ENCODE results near the gene USP28.

- TF ChIP-seq HDAC2 (IDR thresholded peaks at IDR 0.05; ENCODE audit: borderline replicate concordance in 1 of 2, low read depth in 2 of 2, low read length in 2 of 2) = no peak
- TF ChIP-seq TAF1 (IDR thresholded peaks at IDR 0.05; ENCODE audit: low read depth, low read length) = no peak
- TF ChIP-seq, protein P1, sequence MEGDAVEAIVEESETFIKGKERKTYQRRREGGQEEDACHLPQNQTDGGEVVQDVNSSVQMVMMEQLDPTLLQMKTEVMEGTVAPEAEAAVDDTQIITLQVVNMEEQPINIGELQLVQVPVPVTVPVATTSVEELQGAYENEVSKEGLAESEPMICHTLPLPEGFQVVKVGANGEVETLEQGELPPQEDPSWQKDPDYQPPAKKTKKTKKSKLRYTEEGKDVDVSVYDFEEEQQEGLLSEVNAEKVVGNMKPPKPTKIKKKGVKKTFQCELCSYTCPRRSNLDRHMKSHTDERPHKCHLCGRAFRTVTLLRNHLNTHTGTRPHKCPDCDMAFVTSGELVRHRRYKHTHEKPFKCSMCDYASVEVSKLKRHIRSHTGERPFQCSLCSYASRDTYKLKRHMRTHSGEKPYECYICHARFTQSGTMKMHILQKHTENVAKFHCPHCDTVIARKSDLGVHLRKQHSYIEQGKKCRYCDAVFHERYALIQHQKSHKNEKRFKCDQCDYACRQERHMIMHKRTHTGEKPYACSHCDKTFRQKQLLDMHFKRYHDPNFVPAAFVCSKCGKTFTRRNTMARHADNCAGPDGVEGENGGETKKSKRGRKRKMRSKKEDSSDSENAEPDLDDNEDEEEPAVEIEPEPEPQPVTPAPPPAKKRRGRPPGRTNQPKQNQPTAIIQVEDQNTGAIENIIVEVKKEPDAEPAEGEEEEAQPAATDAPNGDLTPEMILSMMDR (IDR thresholded peaks at IDR 0.05; ENCODE audit: control extremely low read depth in 1 of 3, insufficient read depth in 1 of 3, low read depth in 1 of 3, low read length in 3 of 3) = no peak
Observed at GRCh38 chr11:113874581-113875233, 665 bp downstream of the USP28 start.

All from H1 (cell line).